HL-60 (cell line): ENCODE results near the gene MYH9.
"Not testable (repeated sequence)": the region's sequence is repeated elsewhere in the genome, so short reads cannot be mapped to it uniquely, and the experiment has no call there.

Source experiments
- CTCF ChIP-seq: IDR thresholded peaks from one replicate; pipeline ENCODE4 v1.5.1; 2011; ENCODE audit warnings: low read length, control low read depth, inconsistent platforms; ENCODE audit not compliant: insufficient read depth
- GABPA ChIP-seq: IDR thresholded peaks from 2 replicates; pipeline ENCODE4 v1.6.1; 2012; ENCODE audit warnings: low read depth
- POLR2AphosphoS5 ChIP-seq: IDR thresholded peaks from 2 replicates; pipeline ENCODE4 v1.6.1; 2012; ENCODE audit warnings: low read depth
- REST ChIP-seq: IDR thresholded peaks from 2 replicates; pipeline ENCODE4 v1.6.1; 2012; ENCODE audit warnings: low read depth; ENCODE audit not compliant: insufficient replicate concordance

DNA sequence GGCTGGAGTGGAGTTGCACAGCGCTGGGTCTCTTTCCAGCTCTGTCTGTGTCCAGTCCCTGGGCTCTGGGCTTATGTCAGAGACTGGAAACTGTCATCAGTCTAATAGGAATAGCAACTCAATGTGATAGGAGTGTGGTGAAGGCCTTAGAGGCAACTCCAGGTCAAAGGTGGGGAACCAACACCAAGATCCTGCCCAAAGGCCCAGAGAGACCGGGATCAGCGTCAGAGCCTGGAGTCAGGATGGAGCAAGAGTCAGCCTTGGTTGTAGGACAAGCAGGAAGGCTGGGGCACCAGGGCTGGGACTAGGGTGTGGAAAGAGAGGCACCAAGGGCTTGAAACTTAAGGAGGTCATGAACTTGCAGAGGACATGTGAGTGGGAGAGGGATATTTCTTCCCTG, 125.5 kb downstream of the MYH9 start:
- not testable (repeated sequence) for TF ChIP-seq CTCF, REST, GABPA, POLR2AphosphoS5
